Kidney (tissue), 14 donors: Measurements from ENCODE around the gene USO1. TPM values are rescaled to one million over a fixed set of nuclear protein-coding genes. Genes with fewer than 3 reads are reported as not detected.

Experiments used
- DNase-seq, 5 donors: peaks; one replicate each; pipeline ENCODE4 v3.0.0-alpha.2; 2013 to 2020
- FAIRE-seq: peaks from 2 replicates; lab custom pipeline; 2012; peaks lifted over from hg19 to GRCh38; lab: Jason Lieb, UNC
- H3K27ac ChIP-seq, 2 donors: one replicate each; pipeline ENCODE4 v1.7.0; 2013; ENCODE audit warnings: low read depth in 2 of 2, low read length in 2 of 2, inconsistent platforms in 1 of 2
- H3K27me3 ChIP-seq: one replicate; pipeline ENCODE4 v1.7.1; 2013; ENCODE audit warnings: low read length, inconsistent platforms; ENCODE audit not compliant: control insufficient read depth, insufficient read depth
- H3K36me3 ChIP-seq, 3 donors: one replicate each; pipeline versions ENCODE4 v1.7.0 to v1.7.1; 2013; ENCODE audit warnings: low read length in 3 of 3, control low read depth in 1 of 3, inconsistent platforms in 1 of 3; ENCODE audit not compliant: insufficient read depth in 3 of 3, control insufficient read depth in 2 of 3
- H3K4me1 ChIP-seq, 3 donors: one replicate each; pipeline versions ENCODE4 v1.7.0 to v1.7.1; 2013; ENCODE audit warnings: low read length in 3 of 3, inconsistent platforms in 1 of 3, low read depth in 1 of 3; ENCODE audit not compliant: control insufficient read depth in 2 of 3, insufficient read depth in 2 of 3
- H3K4me3 ChIP-seq, 3 donors: one replicate each; pipeline versions ENCODE4 v1.7.0 to v1.8.1; 2013; ENCODE audit warnings: low read length in 3 of 3, control low read depth in 1 of 3, inconsistent platforms in 1 of 3
- H3K9ac ChIP-seq, 3 donors: one replicate each; pipeline versions ENCODE4 v1.7.0 to v1.7.1; 2013; ENCODE audit warnings: low read length in 3 of 3, control low read depth in 1 of 3, inconsistent platforms in 1 of 3
- H3K9me3 ChIP-seq, 3 donors: one replicate each; pipeline versions ENCODE4 v1.7.0 to v1.7.1; 2013; ENCODE audit warnings: low read length in 3 of 3, control low read depth in 1 of 3, inconsistent platforms in 1 of 3; ENCODE audit not compliant: control insufficient read depth in 2 of 3, insufficient read depth in 1 of 3
- CTCF ChIP-seq: IDR thresholded peaks from 3 replicates; pipeline ENCODE4 v1.5.1; 2012; ENCODE audit warnings: mild to moderate bottlenecking, moderate library complexity, borderline replicate concordance; ENCODE audit not compliant: insufficient read depth; ENCODE audit errors: extremely low read depth
- intact Hi-C: fragments of 100-400 bp; cut with DNase I; formaldehyde crosslinking; loops from one replicate; pipeline ENCODE4 v1.11.1; 2022
- polyA plus RNA-seq: library from polyadenylated mRNA; stranded (reverse); fragments of 350-450 nt; fragmentation: Illumina TruSeq; extraction: RNeasy Lipid Tissue Mini Kit (QIAGEN cat#74804); gene quantifications from one replicate; pipeline ENCODE4 v1.2.3, GENCODE V29; 2014; ENCODE audit warnings: low read depth, low replicate concordance; ENCODE audit not compliant: insufficient read depth
- total RNA-seq: library from RNA; stranded (reverse); fragmentation: NEBNext Ultra II Directional; extraction: Animal tissue kit (Norgen Biotek cat#: 25700); gene quantifications from one replicate; pipeline ENCODE4 v1.2.1, GENCODE V29; 2021
- donor health status: control.
- donor health status: control.
- donor health status: control.
- donor health status: control.
- donor health status: control.
- donor health status: DM: yes; HTN: yes; CAD: no.
- donor health status: Normal renal cell carcinoma (clear cell type).

The USO1 gene
- total and polyA plus RNA-seq, 2 donors from 2014 or later, result 23.2 to 49.6 TPM

GRCh38 chr4:75848891-75849290 lies 124.5 kb downstream of the USO1 start:
- no peak for DNase-seq
- Histone ChIP-seq H3K9me3 (no peaks in the 10 kb centered on the region), H3K27ac (no peak overlapping the region), H3K27me3 (no peaks in the 10 kb centered on the region), H3K4me1 (peaks cover 0 to 7% (median 0%) of the 10 kb centered on the region in 3 donors), H3K4me3 (no peak overlapping the region), H3K9ac (no peak overlapping the region), H3K36me3 (no peaks in the 10 kb centered on the region)
- FAIRE-seq, result no peak
- intact Hi-C loops, result no loop called here
- no peak for TF ChIP-seq CTCF

GRCh38 chr4:75849461-75849860 lies 125.1 kb downstream of the USO1 start:
- H3K36me3 ChIP-seq, result no peaks in the 10 kb centered on the region
- TF ChIP-seq CTCF, result no peak
- H3K27ac ChIP-seq, result no peak overlapping the region
- H3K9ac ChIP-seq, result no peak overlapping the region
- intact Hi-C loops, result no loop called here
- no peak overlapping the region for H3K4me3 ChIP-seq
- DNase-seq (no peak), FAIRE-seq (no peak)
- H3K9me3 ChIP-seq, result no peaks in the 10 kb centered on the region
- H3K4me1 ChIP-seq, result peaks cover 0 to 4% (median 0%) of the 10 kb centered on the region in 3 donors
- H3K27me3 ChIP-seq, result no peaks in the 10 kb centered on the region

- Histone ChIP-seq H3K4me1 (no peaks in the 10 kb centered on the region), H3K9me3 (no peaks in the 10 kb centered on the region), H3K36me3 (no peaks in the 10 kb centered on the region), H3K27ac (no peak overlapping the region), H3K4me3 (no peak overlapping the region), H3K9ac (no peak overlapping the region), H3K27me3 (no peaks in the 10 kb centered on the region)
- DNase-seq (no peak), FAIRE-seq (no peak)
- intact Hi-C loops, result no loop called here
- TF ChIP-seq CTCF, result no peak
Observed at GRCh38 chr4:75858721-75859120, 134.3 kb downstream of the USO1 start.

- FAIRE-seq, result no peak
- no peak overlapping the region for H3K9ac ChIP-seq
- no peak for DNase-seq
- H3K36me3 ChIP-seq, result no peaks in the 10 kb centered on the region
- H3K27me3 ChIP-seq, result no peaks in the 10 kb centered on the region
- intact Hi-C loops, result no loop called here
- H3K4me1 ChIP-seq, result peaks cover 0 to under 1% (median 0%) of the 10 kb centered on the region in 3 donors
- H3K9me3 ChIP-seq, result no peaks in the 10 kb centered on the region
- no peak for TF ChIP-seq CTCF
- no peak overlapping the region for H3K27ac ChIP-seq
- no peak overlapping the region for H3K4me3 ChIP-seq
Observed at GRCh38 chr4:75860606-75861005, 136.2 kb downstream of the USO1 start.
